CD8-positive, alpha-beta memory T cell (primary cell): Measurements from ENCODE around the gene KCNN3. TPM values are rescaled to one million over a fixed set of nuclear protein-coding genes. Genes with fewer than 3 reads are reported as not detected.

Source experiments
- CTCF ChIA-PET: fragments of 350-600 bp; sonication (Branson Sonifier 250); formaldehyde crosslinking; loops from one replicate; lab custom pipeline; 2021; ENCODE audit warnings: antibody characterized with exemption; lab: Charles Lee
- POLR2A ChIA-PET: fragments of 350-600 bp; sonication (Branson Sonifier 250); formaldehyde crosslinking; loops from one replicate; lab custom pipeline; 2021; ENCODE audit warnings: antibody characterized with exemption; lab: Charles Lee
- DNase-seq, 5 donors: peaks; one replicate each; pipeline versions ENCODE4 v3.0.0 to v3.0.0-alpha.2; 2020 to 2022; ENCODE audit warnings: mixed read lengths in 1 of 5
- H3K27ac ChIP-seq: one replicate; pipeline ENCODE4 v1.7.0; 2013; ENCODE audit warnings: low read depth, mild to moderate bottlenecking, low read length, moderate library complexity
- H3K27me3 ChIP-seq: 2 replicates; pipeline ENCODE4 v1.7.0; 2013; ENCODE audit warnings: low read length, mild to moderate bottlenecking; ENCODE audit not compliant: insufficient read depth, poor library complexity, severe bottlenecking
- H3K36me3 ChIP-seq: 2 replicates; pipeline ENCODE4 v1.7.0; 2013; ENCODE audit warnings: mild to moderate bottlenecking, low read length, moderate library complexity; ENCODE audit not compliant: insufficient read depth
- H3K4me1 ChIP-seq: 2 replicates; pipeline ENCODE4 v1.7.0; 2013; ENCODE audit warnings: mild to moderate bottlenecking, low read length, moderate library complexity; ENCODE audit not compliant: insufficient read depth
- H3K4me3 ChIP-seq: 2 replicates; pipeline ENCODE4 v1.7.0; 2013; ENCODE audit warnings: mild to moderate bottlenecking, low read length
- H3K9me3 ChIP-seq: 2 replicates; pipeline ENCODE4 v1.7.0; 2013; ENCODE audit warnings: mild to moderate bottlenecking, low read length
- H3K27ac Mint-ChIP-seq, 8 donors: one replicate each; pipeline ENCODE4 v1.8.0; 2020 to 2021; ENCODE audit warnings: mixed read lengths in 8 of 8, mild to moderate bottlenecking in 6 of 8, inconsistent platforms in 3 of 8, moderate library complexity in 3 of 8
- H3K27me3 Mint-ChIP-seq, 2 donors: one replicate each; pipeline ENCODE4 v1.8.0; 2020 to 2021; ENCODE audit warnings: mixed read lengths in 2 of 2, mild to moderate bottlenecking in 1 of 2, moderate library complexity in 1 of 2
- H3K36me3 Mint-ChIP-seq, 3 donors: one replicate each; pipeline ENCODE4 v1.8.0; 2020 to 2021; ENCODE audit warnings: mixed read lengths in 3 of 3, inconsistent platforms in 1 of 3, mild to moderate bottlenecking in 1 of 3
- H3K4me1 Mint-ChIP-seq, 3 donors: one replicate each; pipeline ENCODE4 v1.8.0; 2020 to 2021; ENCODE audit warnings: mixed read lengths in 3 of 3, inconsistent platforms in 1 of 3, mild to moderate bottlenecking in 1 of 3
- H3K4me3 Mint-ChIP-seq, 7 donors: one replicate each; pipeline ENCODE4 v1.8.0; 2020 to 2021; ENCODE audit warnings: mixed read lengths in 7 of 7, mild to moderate bottlenecking in 6 of 7, moderate library complexity in 4 of 7, inconsistent platforms in 2 of 7
- H3K9me3 Mint-ChIP-seq, 5 donors: one replicate each; pipeline ENCODE4 v1.8.0; 2020 to 2022; ENCODE audit warnings: mixed read lengths in 5 of 5, mild to moderate bottlenecking in 3 of 5, moderate library complexity in 2 of 5, inconsistent platforms in 1 of 5
- polyA plus RNA-seq: library from polyadenylated mRNA; unstranded; fragments of 300-500 nt; fragmentation: Illumina TruSeq; gene quantifications from one replicate; pipeline ENCODE4 v1.2.3, GENCODE V29; 2021
- total RNA-seq, 2 experiments: library from RNA; stranded (reverse); gene quantifications; one replicate each; pipeline ENCODE4 v1.2.3, GENCODE V29; 2021

Gene KCNN3
- total and polyA plus RNA-seq, 3 experiments from 2014 or later: 0.18 to 0.22 TPM; not detected in 1

- H3K4me1 ChIP-seq: no peaks in the 10 kb centered on the region
- no peaks in the 10 kb centered on the region for H3K4me1 Mint-ChIP-seq
- no peak overlapping the region for H3K27ac ChIP-seq
- H3K9me3 ChIP-seq: no peaks in the 10 kb centered on the region
- no peaks in the 10 kb centered on the region for H3K27me3 ChIP-seq
- no peak overlapping the region for H3K4me3 Mint-ChIP-seq
- DNase-seq: no peak
- H3K27ac Mint-ChIP-seq: no peak overlapping the region
- H3K4me3 ChIP-seq: no peak overlapping the region
- ChIA-PET CTCF (no interaction called here), POLR2A (no interaction called here)
- no peaks in the 10 kb centered on the region for H3K36me3 Mint-ChIP-seq
- H3K36me3 ChIP-seq: no peaks in the 10 kb centered on the region
- peaks cover 0 to 6% of the 10 kb centered on the region in 2 donors for H3K27me3 Mint-ChIP-seq
- H3K9me3 Mint-ChIP-seq: no peaks in the 10 kb centered on the region
These were observed 98.0 kb downstream of the KCNN3 start for GRCh38 chr1:154772056-154772455.

DNA sequence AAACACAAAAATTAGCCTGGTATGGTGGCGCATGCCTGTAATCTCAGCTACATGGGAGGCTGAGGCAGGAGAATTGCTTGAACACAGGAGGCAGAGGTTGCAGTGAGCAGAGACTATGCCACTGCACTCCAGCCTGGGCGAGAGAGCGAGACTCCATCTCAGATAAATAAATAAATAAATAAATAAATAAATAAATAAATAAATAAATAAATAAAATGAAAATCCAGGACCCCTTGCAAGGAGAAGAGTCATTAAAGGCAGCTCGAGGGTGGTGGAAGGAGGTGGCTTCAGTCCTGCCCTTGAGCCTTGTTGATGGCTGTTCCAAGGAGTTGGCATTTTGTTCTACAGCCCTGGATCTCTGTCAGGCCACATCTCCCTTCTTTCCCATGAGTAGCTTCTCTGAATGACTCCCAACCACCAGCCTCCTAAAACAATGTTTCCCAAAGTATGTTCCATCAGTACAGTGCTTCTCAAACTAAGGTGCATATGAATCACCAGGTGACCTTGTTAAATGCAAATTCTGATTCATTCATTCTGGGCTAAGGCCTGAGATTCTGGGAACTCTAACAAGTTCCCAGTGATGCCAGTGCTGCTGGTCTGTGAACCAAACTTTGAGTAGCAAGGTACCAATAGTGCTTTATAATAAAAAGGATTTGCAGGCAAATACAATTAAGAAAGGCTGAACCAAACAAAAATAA lies 99.0 kb downstream of the KCNN3 start:
- no peak overlapping the region for H3K4me3 ChIP-seq
- no peaks in the 10 kb centered on the region for H3K4me1 ChIP-seq
- Mint-ChIP-seq H3K4me1 (no peaks in the 10 kb centered on the region), H3K36me3 (no peaks in the 10 kb centered on the region), H3K4me3 (no peak overlapping the region), H3K27ac (no peak overlapping the region), H3K9me3 (no peaks in the 10 kb centered on the region), H3K27me3 (peaks cover 1 to 6% of the 10 kb centered on the region in 2 donors)
- DNase-seq: no peak
- ChIA-PET CTCF (interaction anchor here (1.3 to 2.1 kb wide), 4 partner anchors 11 to 107 kb away, joined by 3 to 6 read pairs (median 4); no protein-coding TSS in a partner anchor), POLR2A (no interaction called here)
- H3K27me3 ChIP-seq: no peaks in the 10 kb centered on the region
- H3K36me3 ChIP-seq: no peaks in the 10 kb centered on the region
- no peak overlapping the region for H3K27ac ChIP-seq
- no peaks in the 10 kb centered on the region for H3K9me3 ChIP-seq

DNA sequence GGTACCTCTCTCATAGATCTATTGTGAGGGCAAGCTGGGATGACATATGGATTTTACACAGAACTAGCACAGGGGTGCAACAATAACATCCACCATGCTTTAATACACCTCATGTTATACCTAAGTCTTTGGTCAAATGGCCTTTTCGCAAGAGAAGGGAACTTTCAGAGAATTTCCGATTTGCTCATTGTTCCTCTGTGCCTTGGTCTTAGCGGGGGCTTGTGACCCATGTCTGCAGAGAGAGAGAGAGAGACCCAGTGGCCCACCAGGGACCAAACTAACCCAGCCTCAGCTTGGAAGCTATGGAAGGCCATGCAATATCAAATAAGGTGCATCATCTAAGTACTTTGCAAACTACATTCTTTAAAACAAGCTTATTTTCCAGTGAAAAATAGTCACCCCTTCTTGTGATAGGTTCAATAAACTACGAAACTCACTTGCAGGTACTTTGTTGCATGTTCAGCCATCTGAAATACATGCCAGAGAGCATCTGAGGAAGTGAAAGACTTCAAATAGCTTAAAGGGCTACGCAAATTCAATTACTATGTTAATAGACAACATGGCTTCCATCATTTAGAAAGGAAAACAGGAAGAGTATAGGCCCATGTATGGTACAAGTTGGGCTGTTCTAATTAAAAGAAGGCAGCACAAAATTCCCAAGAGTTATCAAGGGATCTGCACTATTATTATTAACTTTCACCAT lies 100.7 kb downstream of the KCNN3 start:
- no peak for DNase-seq
- no peaks in the 10 kb centered on the region for H3K9me3 ChIP-seq
- Mint-ChIP-seq H3K27ac (peak overlapping the region in 1 of 8 donors; percentile 68), H3K4me3 (no peak overlapping the region), H3K4me1 (no peaks in the 10 kb centered on the region), H3K9me3 (no peaks in the 10 kb centered on the region), H3K27me3 (peaks cover 16% of the 10 kb centered on the region in 2 donors), H3K36me3 (no peaks in the 10 kb centered on the region)
- POLR2A ChIA-PET: interaction anchor here (0.7 kb wide), 1 partner anchor 22 kb away, joined by 4 read pairs; no protein-coding TSS in a partner anchor
- H3K4me1 ChIP-seq: no peaks in the 10 kb centered on the region
- H3K27ac ChIP-seq: no peak overlapping the region
- H3K27me3 ChIP-seq: no peaks in the 10 kb centered on the region
- CTCF ChIA-PET: interaction anchor here (1.0 to 2.1 kb wide), 3 partner anchors 9 to 49 kb away, joined by 3 to 6 read pairs (median 3); no protein-coding TSS in a partner anchor
- no peaks in the 10 kb centered on the region for H3K36me3 ChIP-seq
- no peak overlapping the region for H3K4me3 ChIP-seq

GRCh38 chr1:154768456-154769125 lies 101.5 kb downstream of the KCNN3 start:
- POLR2A ChIA-PET: interaction anchor here (0.7 kb wide), 1 partner anchor 23 kb away, joined by 4 read pairs; no protein-coding TSS in a partner anchor
- Histone ChIP-seq H3K27ac (no peak overlapping the region), H3K36me3 (no peaks in the 10 kb centered on the region)

GRCh38 chr1:154767315-154768240 lies 102.5 kb downstream of the KCNN3 start:
- Mint-ChIP-seq H3K4me1 (no peaks in the 10 kb centered on the region), H3K27ac (no peak overlapping the region), H3K9me3 (no peaks in the 10 kb centered on the region), H3K27me3 (peaks cover 18 to 28% of the 10 kb centered on the region in 2 donors), H3K36me3 (no peaks in the 10 kb centered on the region), H3K4me3 (no peak overlapping the region)
- CTCF ChIA-PET: interaction anchor here (0.8 to 2.1 kb wide), 2 partner anchors 111 to 169 kb away, joined by 3 to 5 read pairs; partner anchors contain the start of gene PMVK
- DNase-seq: no peak
- Histone ChIP-seq H3K9me3 (no peaks in the 10 kb centered on the region), H3K36me3 (no peaks in the 10 kb centered on the region), H3K4me3 (no peak overlapping the region), H3K27ac (no peak overlapping the region), H3K27me3 (no peaks in the 10 kb centered on the region), H3K4me1 (no peaks in the 10 kb centered on the region)
- POLR2A ChIA-PET: no interaction called here

More at GRCh38 chr1:154768456-154769125, 101.5 kb downstream of the KCNN3 start:
- H3K27me3 Mint-ChIP-seq: peaks cover 18 to 21% of the 10 kb centered on the region in 2 donors
- no peaks in the 10 kb centered on the region for H3K36me3 Mint-ChIP-seq
- no peak overlapping the region for H3K4me3 Mint-ChIP-seq
- Histone ChIP-seq H3K4me1 (no peaks in the 10 kb centered on the region), H3K4me3 (no peak overlapping the region), H3K27me3 (no peaks in the 10 kb centered on the region), H3K9me3 (no peaks in the 10 kb centered on the region)
- peak overlapping the region in 1 of 8 donors; percentile 68 for H3K27ac Mint-ChIP-seq
- H3K4me1 Mint-ChIP-seq: no peaks in the 10 kb centered on the region
- CTCF ChIA-PET: interaction anchor here (0.8 to 2.1 kb wide), 4 partner anchors 21 to 167 kb away, joined by 3 to 5 read pairs (median 3); partner anchors contain the start of gene PMVK
- no peaks in the 10 kb centered on the region for H3K9me3 Mint-ChIP-seq
- DNase-seq: no peak

GRCh38 chr1:154765970-154766369 lies 104.1 kb downstream of the KCNN3 start:
- no peak overlapping the region for H3K4me3 ChIP-seq
- Mint-ChIP-seq H3K27ac (no peak overlapping the region), H3K27me3 (peaks cover 17 to 31% of the 10 kb centered on the region in 2 donors), H3K4me1 (no peaks in the 10 kb centered on the region), H3K9me3 (no peaks in the 10 kb centered on the region), H3K4me3 (no peak overlapping the region), H3K36me3 (no peaks in the 10 kb centered on the region)
- DNase-seq: peak in 2 of 5 donors; percentile 21 to 55
- CTCF ChIA-PET: no interaction called here
- H3K36me3 ChIP-seq: no peaks in the 10 kb centered on the region
- POLR2A ChIA-PET: no interaction called here
- no peaks in the 10 kb centered on the region for H3K27me3 ChIP-seq
- H3K4me1 ChIP-seq: no peaks in the 10 kb centered on the region
- H3K9me3 ChIP-seq: no peaks in the 10 kb centered on the region
- no peak overlapping the region for H3K27ac ChIP-seq

DNA sequence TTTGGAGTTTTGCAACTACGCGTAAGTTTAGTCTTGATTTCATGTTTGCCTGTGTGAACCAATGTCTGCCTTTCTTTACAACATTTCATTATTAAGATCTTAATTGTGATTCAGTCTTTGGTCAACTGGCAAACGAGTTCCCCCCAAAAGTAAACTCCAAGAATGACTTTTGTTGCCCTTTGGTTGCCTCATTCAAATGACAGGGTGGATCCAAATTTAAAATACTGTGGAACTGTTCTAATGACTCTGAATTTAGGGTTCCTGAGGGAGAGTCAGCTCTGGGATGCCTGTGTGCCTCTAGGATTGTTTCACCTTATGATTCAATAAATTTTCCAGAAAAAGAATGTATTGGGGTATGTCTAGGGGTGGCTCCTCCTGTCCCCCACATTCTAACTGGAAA lies 105.3 kb downstream of the KCNN3 start:
- CTCF ChIA-PET: no interaction called here

More for the DNA sequence above, 105.3 kb downstream of the KCNN3 start:
- Histone ChIP-seq H3K9me3 (no peaks in the 10 kb centered on the region), H3K36me3 (no peaks in the 10 kb centered on the region), H3K27ac (no peak overlapping the region), H3K4me3 (no peak overlapping the region), H3K4me1 (peaks cover 6% of the 10 kb centered on the region), H3K27me3 (no peaks in the 10 kb centered on the region)
- Mint-ChIP-seq H3K4me3 (no peak overlapping the region), H3K27ac (peak overlapping the region in 1 of 8 donors; percentile 9), H3K4me1 (peaks cover 4 to 6% (median 5%) of the 10 kb centered on the region in 3 donors), H3K9me3 (no peaks in the 10 kb centered on the region), H3K27me3 (peaks cover 17 to 31% of the 10 kb centered on the region in 2 donors), H3K36me3 (no peaks in the 10 kb centered on the region)
- POLR2A ChIA-PET: interaction anchor here (0.8 kb wide), 1 partner anchor 22 kb away, joined by 6 read pairs; no protein-coding TSS in a partner anchor
- no peak for DNase-seq
